HEK293 (cell line): ENCODE measurements around the gene EPOP.
A peak's percentile ranks its signal among the peaks of the same experiment; 100 is the strongest.

ENCODE experiments used
- EGR2 ChIP-seq: fragments of 450-650 bp; formaldehyde crosslinking; IDR thresholded peaks from 2 replicates; pipeline ENCODE4 v1.5.1; 2016; ENCODE audit warnings: low read depth, missing biosample characterization, missing genetic modification characterization
- HOXA7 ChIP-seq: sonication (generic); formaldehyde crosslinking; IDR thresholded peaks from 2 replicates; pipeline ENCODE4 v1.8.1; 2022; ENCODE audit warnings: missing genetic modification reagents, borderline replicate concordance
- KLF16 ChIP-seq: fragments of 450-650 bp; formaldehyde crosslinking; IDR thresholded peaks from 2 replicates; pipeline ENCODE4 v1.5.1; 2017; ENCODE audit warnings: missing biosample characterization, missing genetic modification characterization
- PATZ1 ChIP-seq: fragments of 450-650 bp; formaldehyde crosslinking; IDR thresholded peaks from 2 replicates; pipeline ENCODE4 v1.5.1; 2016; ENCODE audit warnings: missing biosample characterization, missing genetic modification characterization
- PBX3 ChIP-seq: sonication (generic); formaldehyde crosslinking; IDR thresholded peaks from 2 replicates; pipeline ENCODE4 v1.8.1; 2022; ENCODE audit warnings: mild to moderate bottlenecking, moderate library complexity, missing genetic modification reagents
- ZBTB10 ChIP-seq: fragments of 450-650 bp; formaldehyde crosslinking; IDR thresholded peaks from 2 replicates; pipeline ENCODE4 v1.5.1; 2016; ENCODE audit warnings: missing biosample characterization, missing genetic modification characterization
- ZBTB6 ChIP-seq: fragments of 450-650 bp; formaldehyde crosslinking; IDR thresholded peaks from 2 replicates; pipeline ENCODE4 v1.5.1; 2017; ENCODE audit warnings: missing biosample characterization, missing genetic modification characterization
- ZBTB8A ChIP-seq: fragments of 450-650 bp; formaldehyde crosslinking; IDR thresholded peaks from 2 replicates; pipeline ENCODE4 v1.5.1; 2016; ENCODE audit warnings: missing biosample characterization, missing genetic modification characterization
- ZFP3 ChIP-seq: fragments of 450-650 bp; formaldehyde crosslinking; IDR thresholded peaks from 2 replicates; pipeline ENCODE4 v1.5.1; 2016; ENCODE audit warnings: low read depth, missing biosample characterization, missing genetic modification characterization
- ZFP37 ChIP-seq: fragments of 450-650 bp; formaldehyde crosslinking; IDR thresholded peaks from 2 replicates; pipeline ENCODE4 v1.5.1; 2016; ENCODE audit warnings: missing biosample characterization, missing genetic modification characterization
- ZNF10 ChIP-seq: fragments of 450-650 bp; formaldehyde crosslinking; IDR thresholded peaks from 2 replicates; pipeline ENCODE4 v1.5.1; 2017; ENCODE audit warnings: missing biosample characterization, missing genetic modification characterization
- ZNF114 ChIP-seq: fragments of 450-650 bp; formaldehyde crosslinking; IDR thresholded peaks from 2 replicates; pipeline ENCODE4 v1.5.0; 2017; ENCODE audit warnings: missing biosample characterization, missing genetic modification characterization
- ZNF140 ChIP-seq: fragments of 450-650 bp; formaldehyde crosslinking; IDR thresholded peaks from 2 replicates; pipeline ENCODE4 v1.5.1; 2016; ENCODE audit warnings: missing biosample characterization, missing genetic modification characterization
- ZNF148 ChIP-seq: fragments of 450-650 bp; formaldehyde crosslinking; IDR thresholded peaks from 2 replicates; pipeline ENCODE4 v1.5.0; 2017; ENCODE audit warnings: missing biosample characterization, missing genetic modification characterization, borderline replicate concordance
- ZNF157 ChIP-seq: fragments of 450-650 bp; formaldehyde crosslinking; IDR thresholded peaks from 2 replicates; pipeline ENCODE4 v1.5.1; 2016; ENCODE audit warnings: missing biosample characterization, missing genetic modification characterization
- ZNF184 ChIP-seq: fragments of 450-650 bp; IDR thresholded peaks from 2 replicates; pipeline ENCODE4 v1.5.1; 2018; ENCODE audit warnings: missing biosample characterization, mild to moderate bottlenecking, missing genetic modification characterization
- ZNF24 ChIP-seq: fragments of 450-650 bp; formaldehyde crosslinking; IDR thresholded peaks from 2 replicates; pipeline ENCODE4 v1.5.1; 2016; ENCODE audit warnings: missing biosample characterization, missing genetic modification characterization
- ZNF335 ChIP-seq: fragments of 450-650 bp; formaldehyde crosslinking; conservative IDR thresholded peaks from 2 replicates; pipeline ENCODE4 v1.5.1; 2016; ENCODE audit warnings: missing biosample characterization, missing genetic modification characterization
- ZNF37A ChIP-seq: fragments of 450-650 bp; IDR thresholded peaks from 2 replicates; pipeline ENCODE4 v1.5.1; 2018; ENCODE audit warnings: missing biosample characterization, missing genetic modification characterization
- ZNF398 ChIP-seq: fragments of 450-650 bp; formaldehyde crosslinking; IDR thresholded peaks from 2 replicates; pipeline ENCODE4 v1.5.1; 2017; ENCODE audit warnings: missing biosample characterization, missing genetic modification characterization
- ZNF433 ChIP-seq: fragments of 450-650 bp; formaldehyde crosslinking; IDR thresholded peaks from 2 replicates; pipeline ENCODE4 v1.5.1; 2016; ENCODE audit warnings: missing biosample characterization, missing genetic modification characterization, low read depth
- ZNF530 ChIP-seq: fragments of 450-650 bp; formaldehyde crosslinking; IDR thresholded peaks from 2 replicates; pipeline ENCODE4 v1.5.1; 2016; ENCODE audit warnings: low read depth, missing biosample characterization, missing genetic modification characterization
- ZNF621 ChIP-seq: fragments of 450-650 bp; formaldehyde crosslinking; IDR thresholded peaks from 2 replicates; pipeline ENCODE4 v1.5.1; 2017; ENCODE audit warnings: missing biosample characterization, missing genetic modification characterization
- ZNF626 ChIP-seq: fragments of 450-650 bp; sonication (Bioruptor Pico); formaldehyde crosslinking; IDR thresholded peaks from 2 replicates; pipeline ENCODE4 v1.5.1; 2018; ENCODE audit warnings: missing biosample characterization, missing genetic modification characterization, inconsistent platforms
- ZNF701 ChIP-seq: fragments of 450-650 bp; formaldehyde crosslinking; IDR thresholded peaks from 2 replicates; pipeline ENCODE4 v1.5.1; 2016; ENCODE audit warnings: missing biosample characterization, missing genetic modification characterization
- ZNF777 ChIP-seq: fragments of 450-650 bp; formaldehyde crosslinking; IDR thresholded peaks from 2 replicates; pipeline ENCODE4 v1.5.1; 2017; ENCODE audit warnings: missing biosample characterization, missing genetic modification characterization, borderline replicate concordance
- ZSCAN30 ChIP-seq: fragments of 450-650 bp; IDR thresholded peaks from 2 replicates; pipeline ENCODE4 v1.5.1; 2018; ENCODE audit warnings: missing biosample characterization, mild to moderate bottlenecking, missing genetic modification characterization, moderate library complexity
- ZSCAN5A ChIP-seq: fragments of 450-650 bp; formaldehyde crosslinking; IDR thresholded peaks from 2 replicates; pipeline ENCODE4 v1.5.1; 2016; ENCODE audit warnings: missing biosample characterization, missing genetic modification characterization

Gene EPOP

GRCh38 chr17:38663125-38663751 is 11.5 kb downstream of the EPOP start (continued):
- TF ChIP-seq ZBTB10 (tag by site-specific recombination), result no peak
- no peak for TF ChIP-seq ZNF24 (tag by site-specific recombination)
- no peak for TF ChIP-seq ZFP37 (tag by site-specific recombination)
- TF ChIP-seq ZBTB8A (tag by site-specific recombination), result peak; percentile 22; the same call in 1 of the 2 replicates
- TF ChIP-seq PBX3 (CRISPR knock-in tag), result no peak
- TF ChIP-seq ZNF433, result no peak
- no peak for TF ChIP-seq ZNF626 (tag by site-specific recombination)
- TF ChIP-seq ZFP3, result no peak
- no peak for TF ChIP-seq KLF16
- peak; percentile 44 for TF ChIP-seq PATZ1 (tag by site-specific recombination)
- no peak for TF ChIP-seq ZSCAN5A (tag by site-specific recombination)
- peak; percentile 85 for TF ChIP-seq EGR2 (tag by site-specific recombination)
- TF ChIP-seq ZBTB6, result no peak
- no peak for TF ChIP-seq ZNF777 (tag by site-specific recombination)
- TF ChIP-seq ZNF621, result no peak
- no peak for TF ChIP-seq ZNF140
- TF ChIP-seq ZNF37A, result no peak
- no peak for TF ChIP-seq HOXA7 (CRISPR knock-in tag)
- no peak for TF ChIP-seq ZNF157 (tag by site-specific recombination)
- no peak for TF ChIP-seq ZSCAN30 (tag by site-specific recombination)
- no peak for TF ChIP-seq ZNF10 (tag by site-specific recombination)
- TF ChIP-seq ZNF530 (tag by site-specific recombination), result no peak
- no peak for TF ChIP-seq ZNF148
- no peak for TF ChIP-seq ZNF114 (tag by site-specific recombination)
- peak; percentile 20; the same call in 1 of the 2 replicates for TF ChIP-seq ZNF335
- TF ChIP-seq ZNF184, result no peak
- TF ChIP-seq ZNF701 (tag by site-specific recombination), result no peak
- peak; percentile 59; the same call in 1 of the 2 replicates for TF ChIP-seq ZNF398
